Pancreas (tissue), 10 donors: ENCODE data around the gene KRTAP5-4. TPM values are rescaled to one million over a fixed set of nuclear protein-coding genes. Genes with fewer than 3 reads are reported as not detected.

Experiments
- ATAC-seq, 4 donors: fragments of 200-7000 bp; cut with Tn5 transposase; one replicate each; pipeline versions ENCODE4 v1.8.0 to v1.9.1; 2020; ENCODE audit warnings: mild to moderate bottlenecking in 4 of 4, moderate library complexity in 4 of 4
- DNase-seq, 6 donors: peaks; one replicate each; pipeline ENCODE4 v3.0.0-alpha.2; 2020
- FAIRE-seq: peaks from 2 replicates; lab custom pipeline; 2012; peaks lifted over from hg19 to GRCh38; lab: Jason Lieb, UNC
- H3K27ac ChIP-seq, 4 donors: fragments of 200-600 bp; sonication (generic); 1 replicate in 3 of 4; 2 replicates in 1 of 4; pipeline versions ENCODE4 v1.5.0 to v1.8.0; 2020
- H3K27me3 ChIP-seq, 4 donors: fragments of 200-600 bp; one replicate each; pipeline ENCODE4 v1.8.0; 2021
- H3K36me3 ChIP-seq, 3 donors: fragments of 200-600 bp; sonication (generic) in 1 of 3; one replicate each; pipeline versions ENCODE4 v1.5.0 to v1.8.0; 2020 to 2021
- H3K4me1 ChIP-seq, 3 donors: fragments of 200-600 bp; one replicate each; pipeline ENCODE4 v1.8.0; 2021
- H3K4me3 ChIP-seq, 4 donors: fragments of 200-600 bp; sonication (generic) in 2 of 4; one replicate each; pipeline versions ENCODE4 v1.5.0 to v1.8.0; 2020 to 2021
- H3K9me3 ChIP-seq, 4 donors: fragments of 200-600 bp; one replicate each; pipeline ENCODE4 v1.8.0; 2021
- WGBS, 2 donors: extraction: QIAGEN DNeasy Blood & Tissue Kit; methylation state at CpG; one replicate each; pipeline ENCODE4 v1.1.7; 2013; 5-methylcytosine and 5-hydroxymethylcytosine counted together
- intact Hi-C, 3 donors: fragments of 100-400 bp; cut with DNase I; formaldehyde crosslinking; loops; one replicate each; pipeline versions ENCODE4 v1.11.1 to v1.14.2; 2022
- polyA plus RNA-seq, 2 donors: library from polyadenylated mRNA; stranded (reverse); fragments of 200-250 nt; gene quantifications; one replicate each; pipeline ENCODE4 v1.2.3, GENCODE V29; 2013
- total RNA-seq, 6 donors: library from RNA; stranded (reverse); fragmentation: NEBNext Ultra II Directional in 4 of 6; extraction: Animal tissue kit (Norgen Biotek cat#: 25700) in 4 of 6; gene quantifications; one replicate each; pipeline versions ENCODE4 v1.2.1 to v1.2.4, GENCODE V29; 2021 to 2023
- TF ChIP-seq, protein P1 (sequence below), 4 donors: fragments of 200-600 bp; sonication (generic) in 3 of 4; IDR thresholded peaks; one replicate each; pipeline versions ENCODE4 v1.5.0 to v1.8.0; 2021; ENCODE audit warnings: antibody characterized with exemption in 4 of 4
- donor health status: healthy with polysubstance abuse.
- donor health status: DM: no; HTN: no; CAD: no; lungs with moderate emphysema.
- donor health status: DM: no; HTN: no; CAD: no.
- donor health status: control.
- donor health status: control.
- donor health status: Bipolar disorder and iron deficiency.
- donor health status: DM: yes; HTN: yes; CAD: no.
- donor health status: DM: no; HTN: no; CAD: no.
- donor health status: DM: no; HTN: no; CAD: no.
- donor health status: DM: yes; HTN: yes; CAD: no.

KRTAP5-4 gene
- total and polyA plus RNA-seq, 8 donors = not detected

DNA sequence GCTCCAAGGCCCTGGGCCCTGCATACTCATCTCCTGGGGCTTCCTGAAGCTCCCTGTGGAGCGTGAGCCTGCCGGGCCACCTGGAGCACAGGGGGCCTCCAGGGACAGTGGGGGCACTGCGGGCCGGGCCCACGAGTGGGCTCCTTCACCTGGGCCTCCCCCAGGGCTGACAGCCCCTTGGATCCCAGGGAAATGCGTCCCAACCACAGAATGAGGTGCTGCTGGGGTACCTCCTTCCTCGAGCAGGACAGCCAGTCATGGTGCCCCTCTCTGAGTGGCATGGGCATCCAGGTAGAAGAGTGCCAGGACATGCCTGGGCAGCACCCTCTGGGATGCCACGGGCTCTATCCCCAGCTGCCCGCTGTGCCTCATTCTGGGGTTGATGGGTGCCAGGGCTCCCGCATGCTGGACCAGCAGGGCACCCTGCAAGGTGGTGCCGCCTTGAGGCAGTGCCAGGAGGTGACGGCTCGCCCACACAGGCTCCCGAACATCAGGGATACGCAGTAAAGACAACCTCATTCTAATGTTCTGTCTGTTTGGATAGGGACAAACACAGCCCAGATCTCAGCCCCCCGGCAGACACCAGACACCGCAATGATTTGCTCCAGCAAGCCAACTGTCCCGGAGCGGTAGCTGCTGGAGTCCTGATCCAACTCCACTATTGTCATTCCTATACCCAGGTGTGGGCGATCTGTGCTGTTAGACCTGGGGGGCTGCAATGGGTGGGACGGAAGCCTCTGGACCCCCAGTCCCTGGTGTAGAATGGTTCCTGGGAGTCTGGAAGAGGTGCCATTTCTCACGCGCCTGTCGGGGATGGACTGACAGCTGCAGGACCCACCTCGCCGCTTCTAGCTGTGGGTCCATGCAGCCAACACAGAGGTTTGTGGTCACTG is 33.5 kb upstream of the KRTAP5-4 start:
- intact Hi-C loops = loop anchor here in 1 of 3 donors (10.0 kb wide), 1 partner anchor 499 kb away; no protein-coding TSS in a partner anchor
- H3K27me3 ChIP-seq = no peaks in the 10 kb centered on the region
- TF ChIP-seq, protein P1, sequence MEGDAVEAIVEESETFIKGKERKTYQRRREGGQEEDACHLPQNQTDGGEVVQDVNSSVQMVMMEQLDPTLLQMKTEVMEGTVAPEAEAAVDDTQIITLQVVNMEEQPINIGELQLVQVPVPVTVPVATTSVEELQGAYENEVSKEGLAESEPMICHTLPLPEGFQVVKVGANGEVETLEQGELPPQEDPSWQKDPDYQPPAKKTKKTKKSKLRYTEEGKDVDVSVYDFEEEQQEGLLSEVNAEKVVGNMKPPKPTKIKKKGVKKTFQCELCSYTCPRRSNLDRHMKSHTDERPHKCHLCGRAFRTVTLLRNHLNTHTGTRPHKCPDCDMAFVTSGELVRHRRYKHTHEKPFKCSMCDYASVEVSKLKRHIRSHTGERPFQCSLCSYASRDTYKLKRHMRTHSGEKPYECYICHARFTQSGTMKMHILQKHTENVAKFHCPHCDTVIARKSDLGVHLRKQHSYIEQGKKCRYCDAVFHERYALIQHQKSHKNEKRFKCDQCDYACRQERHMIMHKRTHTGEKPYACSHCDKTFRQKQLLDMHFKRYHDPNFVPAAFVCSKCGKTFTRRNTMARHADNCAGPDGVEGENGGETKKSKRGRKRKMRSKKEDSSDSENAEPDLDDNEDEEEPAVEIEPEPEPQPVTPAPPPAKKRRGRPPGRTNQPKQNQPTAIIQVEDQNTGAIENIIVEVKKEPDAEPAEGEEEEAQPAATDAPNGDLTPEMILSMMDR (IDR thresholded peaks at IDR 0.05) = no peak
- no peaks in the 10 kb centered on the region for H3K4me1 ChIP-seq
- no peaks in the 10 kb centered on the region for H3K9me3 ChIP-seq
- no peak for ATAC-seq
- H3K4me3 ChIP-seq = no peak overlapping the region
- 75 to 82% methylated on average over 26 of the region's 26 CpGs for WGBS, 2 donors
- H3K36me3 ChIP-seq = no peaks in the 10 kb centered on the region
- FAIRE-seq = no peak
- peak in 2 of 6 donors; percentile 30 to 63 for DNase-seq
- no peak overlapping the region for H3K27ac ChIP-seq

DNA sequence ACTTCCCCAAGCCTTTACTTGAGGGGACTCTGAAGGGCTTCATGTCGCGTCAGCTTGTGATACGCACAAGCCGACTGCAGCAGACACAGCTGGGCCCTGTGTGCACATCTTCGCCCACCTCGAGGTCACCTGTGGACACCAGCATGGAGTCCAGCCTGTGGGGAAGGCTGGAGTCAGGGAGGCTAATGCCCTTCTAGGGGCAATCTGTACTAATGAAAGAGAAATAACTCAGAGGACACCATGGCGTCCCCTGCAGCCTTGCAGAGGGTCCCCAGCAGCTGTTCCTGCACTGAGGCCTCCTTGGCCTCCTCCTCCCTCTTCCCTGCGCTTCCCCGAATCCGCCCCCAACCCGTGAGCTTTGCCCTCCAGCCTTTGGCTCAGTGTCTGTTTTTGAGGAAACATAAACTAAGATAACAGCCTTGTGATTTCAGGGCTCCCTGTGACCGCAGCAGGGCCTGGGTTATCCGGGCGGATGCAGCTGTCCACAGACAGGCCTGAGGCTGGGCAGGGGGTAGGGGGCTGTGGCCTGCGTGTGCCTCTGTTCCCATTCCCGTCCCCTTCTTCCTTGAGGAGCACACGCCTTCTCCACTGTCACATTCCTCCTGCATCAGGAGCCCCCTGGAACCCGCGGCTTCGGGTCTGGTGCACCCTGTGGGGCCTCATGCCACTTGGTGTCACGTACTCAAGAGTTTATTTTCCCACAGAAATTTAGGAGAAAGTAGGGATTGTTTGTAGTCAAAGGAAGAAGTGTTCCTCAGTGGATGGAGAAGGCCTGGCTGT is 32.6 kb upstream of the KRTAP5-4 start:
- no peaks in the 10 kb centered on the region for H3K9me3 ChIP-seq
- TF ChIP-seq, protein P1 (IDR thresholded peaks at IDR 0.05) = no peak
- H3K36me3 ChIP-seq = no peaks in the 10 kb centered on the region
- WGBS, 2 donors = 62 to 69% methylated on average over 21 of the region's 21 CpGs
- FAIRE-seq = no peak
- no peak overlapping the region for H3K27ac ChIP-seq
- no peak overlapping the region for H3K4me3 ChIP-seq
- no peaks in the 10 kb centered on the region for H3K4me1 ChIP-seq
- no peaks in the 10 kb centered on the region for H3K27me3 ChIP-seq
- no peak for ATAC-seq
- intact Hi-C loops = loop anchor here in 2 of 3 donors (5.0 to 10.0 kb wide), 3 partner anchors 38 to 503 kb away; no protein-coding TSS in a partner anchor
- peak in 2 of 6 donors; percentile 39 to 43 for DNase-seq

DNA sequence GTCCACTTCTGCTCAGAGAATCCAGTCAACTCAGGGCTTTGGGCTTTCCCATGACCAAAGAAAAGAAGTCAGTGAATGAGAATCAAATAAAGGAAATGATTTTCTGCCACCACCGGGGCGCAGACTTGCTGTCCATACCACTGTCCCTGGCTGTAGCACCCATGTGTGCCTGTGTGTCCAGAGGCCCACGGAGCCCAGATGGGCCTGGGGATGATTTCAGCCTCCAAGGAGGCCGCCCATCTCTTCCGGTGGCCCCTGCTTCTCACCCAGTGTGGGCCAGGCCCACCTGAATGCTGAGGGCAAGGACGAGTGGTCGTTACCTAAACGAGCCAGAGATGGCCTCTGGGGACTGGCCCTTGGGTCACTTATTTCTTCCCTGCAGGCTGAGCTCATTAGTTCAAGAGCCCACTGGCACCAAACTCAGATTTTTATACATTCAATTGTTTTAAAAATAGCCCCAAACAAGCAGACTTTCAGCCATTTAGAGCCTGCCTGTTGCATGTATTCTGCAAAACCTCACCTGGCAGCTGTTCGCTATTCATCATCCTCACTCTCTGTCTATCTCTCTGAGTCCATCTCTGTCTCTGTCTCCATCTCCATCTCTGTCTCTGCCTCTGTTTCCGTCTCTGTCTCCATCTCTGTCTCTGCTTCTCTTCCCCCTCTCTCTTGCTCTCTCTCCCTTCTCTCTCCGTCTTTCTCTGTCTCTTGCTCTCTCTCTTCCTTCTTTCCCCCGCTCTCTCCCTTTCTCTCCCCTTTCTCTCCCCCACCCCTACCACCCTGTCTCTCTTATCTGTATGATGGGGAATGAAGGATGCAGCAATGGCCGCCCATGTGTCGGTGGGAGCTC is 31.8 kb upstream of the KRTAP5-4 start:
- intact Hi-C loops = loop anchor here in 2 of 3 donors (5.0 to 10.0 kb wide), 3 partner anchors 39 to 504 kb away; no protein-coding TSS in a partner anchor
- FAIRE-seq (no peak), DNase-seq (peak in 2 of 6 donors; percentile 33 to 44), ATAC-seq (no peak)
- no peaks in the 10 kb centered on the region for H3K4me1 ChIP-seq
- no peaks in the 10 kb centered on the region for H3K27me3 ChIP-seq
- 82 to 85% methylated on average over 14 of the region's 14 CpGs for WGBS, 2 donors
- no peak overlapping the region for H3K4me3 ChIP-seq
- no peak overlapping the region for H3K27ac ChIP-seq
- no peaks in the 10 kb centered on the region for H3K36me3 ChIP-seq
- H3K9me3 ChIP-seq = no peaks in the 10 kb centered on the region
- TF ChIP-seq, protein P1 (IDR thresholded peaks at IDR 0.05) = no peak

DNA sequence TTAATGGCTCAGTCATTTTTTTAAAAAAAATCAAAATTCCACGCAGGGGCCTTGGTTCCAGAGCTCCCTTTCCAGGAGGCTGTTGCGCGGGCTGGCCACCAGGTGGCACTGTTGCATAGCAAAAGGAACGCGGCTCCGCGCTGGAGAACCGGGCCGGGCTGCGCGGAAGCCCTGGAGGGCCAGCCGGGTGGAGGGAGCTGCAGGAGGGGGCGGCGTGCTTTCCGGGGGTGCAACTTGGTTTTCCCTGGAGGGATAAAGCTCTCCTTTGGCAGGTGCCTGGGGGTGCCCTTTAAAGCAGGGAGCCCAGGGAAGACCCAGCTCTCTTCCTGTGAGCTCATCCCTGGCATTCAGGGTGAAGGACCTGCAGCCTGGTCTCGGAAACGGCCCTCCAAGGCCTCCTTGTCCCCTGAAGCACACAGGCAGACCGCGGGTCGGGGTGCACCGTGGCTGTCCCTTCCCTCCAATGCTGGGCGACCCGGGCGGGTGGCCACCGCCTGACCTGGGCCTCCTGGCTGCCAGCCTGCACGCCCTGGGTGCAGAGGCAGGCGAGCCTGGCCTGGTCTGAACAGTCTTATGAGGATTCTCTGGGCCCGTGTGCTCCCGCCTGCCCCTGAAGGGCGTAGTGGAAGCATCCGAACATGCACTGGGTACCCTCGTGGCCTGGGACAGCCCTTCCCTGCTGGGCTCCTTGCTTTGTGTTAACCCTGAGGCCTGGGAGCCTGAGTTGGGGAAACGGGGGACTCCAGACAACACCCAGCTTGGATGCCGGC is 31.0 kb upstream of the KRTAP5-4 start:
- ATAC-seq (peak; percentile 79 to 98 (median 95)), FAIRE-seq (no peak), DNase-seq (peak; percentile 49 to 94 (median 83))
- no peaks in the 10 kb centered on the region for H3K27me3 ChIP-seq
- intact Hi-C loops = loop anchor here in 2 of 3 donors (5.0 to 10.0 kb wide), 3 partner anchors 39 to 504 kb away; no protein-coding TSS in a partner anchor
- no peaks in the 10 kb centered on the region for H3K36me3 ChIP-seq
- WGBS, 2 donors = 29 to 32% methylated on average over 34 of the region's 34 CpGs
- TF ChIP-seq, protein P1 (IDR thresholded peaks at IDR 0.05) = peak; percentile 97 to 99 (median 98)
- no peak overlapping the region for H3K4me3 ChIP-seq
- H3K27ac ChIP-seq = no peak overlapping the region
- no peaks in the 10 kb centered on the region for H3K4me1 ChIP-seq
- no peaks in the 10 kb centered on the region for H3K9me3 ChIP-seq
